Effector CD8-positive, alpha-beta T cell (primary cell): ENCODE measurements around the gene DMRTC2.
A peak's percentile ranks its signal among the peaks of the same experiment; 100 is the strongest.
"Not testable (repeated sequence)": the region's sequence is repeated elsewhere in the genome, so short reads cannot be mapped to it uniquely, and the experiment has no call there.

ENCODE experiments used
- DNase-seq: peaks from one replicate; lab custom pipeline; 2025; lab: John Stamatoyannopoulos, UW

DMRTC2 gene

DNA sequence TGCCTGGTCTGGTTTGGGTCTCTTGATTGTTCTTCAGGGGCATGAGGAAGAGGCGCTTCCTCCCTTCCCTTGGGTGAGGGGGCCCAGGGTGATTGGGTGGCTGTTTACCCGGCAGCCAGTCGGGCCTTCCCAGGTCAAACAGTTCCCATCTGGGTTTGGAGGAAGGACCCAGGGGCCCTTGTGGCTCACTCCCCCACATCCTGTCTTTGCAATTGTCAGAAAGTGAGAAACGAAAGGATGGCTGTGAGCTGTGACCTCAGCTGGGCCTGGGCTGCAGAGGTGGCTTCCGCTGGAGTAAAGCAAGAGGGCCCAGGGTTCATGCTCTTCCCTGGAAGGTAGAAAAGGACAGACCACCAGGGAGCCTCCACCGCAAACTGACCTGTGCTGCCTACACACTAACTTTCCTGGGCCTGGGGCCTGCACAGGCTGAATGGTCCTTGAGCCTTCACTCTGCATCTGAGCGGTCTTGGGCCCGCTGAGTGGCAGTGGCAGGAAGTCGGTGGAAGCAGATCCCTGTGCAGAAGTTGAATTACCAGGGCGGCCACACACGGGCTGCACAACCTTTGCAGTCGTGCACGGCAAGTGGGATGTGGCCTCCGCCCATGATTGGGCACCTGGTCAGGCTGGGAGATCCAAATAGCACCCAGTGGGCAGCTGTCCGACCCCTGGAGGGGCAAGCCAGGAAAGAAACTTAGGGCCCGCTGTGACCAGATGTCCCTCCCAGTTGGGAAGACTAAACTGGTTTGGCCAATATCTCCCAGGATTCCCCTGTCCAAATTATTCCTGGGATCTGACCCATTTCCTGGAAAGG lies 26.9 kb downstream of the DMRTC2 start:
- peak; percentile 11 for DNase-seq

DNA sequence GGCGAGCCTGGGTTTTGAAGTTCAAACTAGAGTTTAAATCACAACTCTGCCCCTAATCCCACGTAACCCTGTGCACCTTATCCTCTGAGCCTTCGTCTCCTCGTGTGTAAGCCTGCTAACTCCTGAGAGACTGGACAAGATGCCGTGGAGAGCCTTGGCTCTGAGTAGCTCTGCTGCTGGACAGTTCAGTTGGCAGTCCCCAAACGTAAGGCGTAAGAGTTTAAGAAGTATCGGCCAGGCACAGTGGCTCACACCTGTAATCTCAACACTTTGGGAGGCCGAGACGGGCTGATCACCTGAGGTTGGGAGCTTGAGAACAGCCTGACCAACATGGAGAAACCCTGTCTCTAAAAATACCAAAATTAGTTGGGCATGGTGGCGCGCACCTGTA lies 27.5 kb downstream of the DMRTC2 start:
- DNase-seq = no peak

DNA sequence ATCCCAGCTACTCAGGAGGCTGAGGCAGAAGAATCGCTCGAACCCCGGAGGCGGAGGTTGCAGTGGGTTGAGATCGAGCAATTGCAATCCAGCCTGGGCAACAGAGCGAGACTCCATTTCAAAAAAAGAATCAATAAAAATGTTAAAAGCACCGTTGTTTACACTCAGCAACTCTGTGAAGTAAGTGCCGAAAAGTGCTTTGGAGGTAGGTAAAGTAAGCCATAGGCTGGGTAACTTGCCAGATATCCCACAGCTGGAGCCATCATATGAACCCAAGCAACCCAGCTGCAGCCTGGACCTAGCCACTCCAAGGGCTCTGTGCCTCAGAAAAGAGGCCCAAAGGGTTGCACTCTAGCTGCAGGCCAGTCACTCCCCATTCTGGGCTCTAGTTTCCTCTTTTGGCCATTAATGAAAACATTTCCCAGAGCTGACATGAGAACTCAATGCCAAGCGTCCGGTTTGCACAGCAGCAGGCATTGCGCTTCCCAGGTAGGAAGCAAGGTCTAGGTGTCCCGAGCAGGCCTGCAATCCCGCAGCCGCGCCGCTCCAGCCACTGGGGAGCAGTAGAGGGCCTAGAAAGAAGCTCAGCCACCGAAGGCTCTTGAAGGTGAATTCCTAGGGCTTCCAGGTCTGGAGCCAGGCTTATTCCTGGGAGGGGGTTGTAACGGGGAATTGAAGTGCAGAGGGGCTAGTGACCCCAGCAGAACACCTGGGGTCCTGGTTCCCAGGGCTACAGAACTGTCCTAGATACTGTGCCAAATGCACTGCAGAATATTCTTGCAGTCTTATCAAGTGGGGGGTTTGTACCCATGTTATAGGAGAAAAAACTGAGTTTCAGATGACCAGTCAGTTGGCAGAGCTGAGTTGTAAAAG lies 28.2 kb downstream of the DMRTC2 start:
- peak; percentile 57 for DNase-seq

DNA sequence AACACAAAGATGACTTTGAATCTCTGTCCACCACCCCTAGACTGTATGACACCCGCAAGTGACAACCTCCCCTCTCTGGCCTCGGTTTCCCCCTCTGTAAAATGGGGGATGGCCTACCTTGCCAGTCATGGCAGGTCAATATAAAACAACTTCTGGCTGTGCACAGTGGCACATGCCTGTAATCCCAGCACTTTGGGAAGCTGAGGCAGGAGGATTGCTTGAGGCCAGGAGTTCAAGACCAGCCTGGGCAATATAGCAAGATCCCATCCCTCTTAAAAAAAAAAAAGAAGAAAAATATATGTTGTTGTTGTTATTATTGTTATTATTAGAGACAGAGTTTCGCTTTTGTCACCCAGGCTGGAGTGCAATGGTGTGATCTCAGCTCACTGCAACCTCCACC lies 31.1 kb downstream of the DMRTC2 start:
- not testable (repeated sequence) for DNase-seq

DNA sequence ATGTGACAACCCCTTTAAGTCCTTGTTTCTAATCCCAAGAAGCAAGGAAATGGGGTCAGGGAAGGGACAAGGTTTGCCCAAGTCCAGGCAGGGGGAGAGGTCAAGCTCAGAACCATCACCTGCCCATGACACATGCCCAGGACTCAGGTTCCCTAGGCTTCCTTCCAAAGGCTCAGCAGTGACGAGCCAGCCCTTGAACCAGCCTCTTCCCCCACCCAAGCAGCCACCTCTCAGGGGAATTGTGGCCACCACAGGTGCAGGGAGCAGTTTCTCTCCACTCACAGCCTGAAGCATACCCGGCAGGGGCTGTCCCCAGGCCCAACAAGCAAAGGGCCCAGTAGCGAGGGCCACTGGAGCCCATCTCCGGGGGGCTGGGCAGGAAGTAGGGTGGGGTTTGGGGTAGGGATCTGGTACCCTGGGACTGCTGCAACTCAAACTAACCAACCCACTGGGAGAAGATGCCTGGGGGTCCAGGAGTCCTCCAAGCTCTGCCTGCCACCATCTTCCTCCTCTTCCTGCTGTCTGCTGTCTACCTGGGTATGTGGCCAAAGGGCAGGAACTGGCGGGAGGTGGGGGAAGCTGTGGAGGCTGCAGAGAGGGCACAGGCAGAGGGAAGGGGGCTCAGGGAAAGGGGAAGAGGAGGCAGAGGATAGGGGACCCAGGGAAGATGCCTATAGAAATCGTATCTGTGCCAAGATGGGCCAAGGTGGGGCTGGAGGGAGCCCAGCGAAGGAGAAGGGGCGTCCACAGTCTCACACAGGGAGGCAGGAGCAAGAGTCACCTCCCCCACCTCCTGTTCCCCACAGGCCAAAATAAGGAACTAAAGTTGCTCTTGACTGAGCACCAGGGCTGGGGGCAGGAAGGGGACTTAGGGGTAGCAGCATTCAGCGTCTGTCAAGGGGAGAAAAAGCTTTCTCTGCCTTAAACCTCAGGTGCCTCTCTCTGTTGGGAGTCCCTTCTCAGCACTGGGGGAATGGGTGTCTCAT lies 32.3 kb downstream of the DMRTC2 start, which contains the start of gene CD79A:
Gene CD79A (plus strand): TSS at position 433 of the 986 bp plus-strand sequence. CDS start 26 bp downstream, at position 459.
- no peak for DNase-seq

DNA sequence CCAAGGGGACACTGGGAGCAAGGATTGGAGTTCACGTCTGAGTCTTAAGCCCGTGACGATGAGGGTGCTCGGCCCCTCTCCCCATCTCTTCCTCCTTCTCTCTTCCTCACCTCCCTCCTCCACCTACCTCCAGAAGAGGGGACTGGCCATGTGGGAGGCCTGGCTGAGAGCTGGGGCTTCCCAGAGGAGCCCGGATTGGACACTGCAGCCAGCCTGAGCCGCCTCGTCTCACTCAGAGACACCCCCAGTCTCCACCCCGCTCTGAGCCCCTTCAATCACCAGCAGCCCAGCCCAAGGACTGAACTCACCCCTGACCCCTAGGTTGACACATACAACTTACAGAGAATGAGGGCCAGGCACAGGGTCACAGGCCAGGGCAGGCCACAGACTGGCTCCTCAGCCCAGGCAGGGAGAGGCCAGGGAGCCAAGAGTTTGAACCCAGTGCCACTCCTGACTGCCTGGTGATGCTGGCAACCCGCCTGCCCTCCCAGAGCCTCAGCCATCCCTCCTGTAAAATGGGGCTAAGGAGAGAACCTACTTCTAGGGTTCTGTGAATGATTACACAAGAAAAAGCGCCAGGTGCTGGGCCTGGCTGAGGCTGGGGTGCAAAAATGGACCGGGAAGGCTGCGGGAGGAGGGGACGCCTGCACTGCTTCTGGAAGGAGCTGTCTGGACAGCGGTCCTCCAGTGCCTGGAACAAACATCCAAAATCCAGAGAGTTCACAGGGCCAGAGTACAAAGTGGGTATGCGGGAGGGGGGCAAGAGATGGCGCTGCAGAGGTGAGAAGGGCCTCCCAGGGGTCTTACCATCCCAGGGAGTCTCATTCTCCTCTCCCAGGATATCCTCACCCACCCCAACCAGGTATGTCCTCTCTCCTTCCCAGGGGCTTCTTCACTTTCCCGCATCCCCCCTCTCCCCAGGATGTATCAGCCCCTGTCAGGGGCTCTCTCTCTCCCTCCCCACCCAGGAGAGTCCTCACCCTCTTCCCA lies 33.4 kb downstream of the DMRTC2 start:
- DNase-seq = no peak

- no peak for DNase-seq
These were observed 34.2 kb downstream of the DMRTC2 start for GRCh38 chr19:41879080-41879479.

DNA sequence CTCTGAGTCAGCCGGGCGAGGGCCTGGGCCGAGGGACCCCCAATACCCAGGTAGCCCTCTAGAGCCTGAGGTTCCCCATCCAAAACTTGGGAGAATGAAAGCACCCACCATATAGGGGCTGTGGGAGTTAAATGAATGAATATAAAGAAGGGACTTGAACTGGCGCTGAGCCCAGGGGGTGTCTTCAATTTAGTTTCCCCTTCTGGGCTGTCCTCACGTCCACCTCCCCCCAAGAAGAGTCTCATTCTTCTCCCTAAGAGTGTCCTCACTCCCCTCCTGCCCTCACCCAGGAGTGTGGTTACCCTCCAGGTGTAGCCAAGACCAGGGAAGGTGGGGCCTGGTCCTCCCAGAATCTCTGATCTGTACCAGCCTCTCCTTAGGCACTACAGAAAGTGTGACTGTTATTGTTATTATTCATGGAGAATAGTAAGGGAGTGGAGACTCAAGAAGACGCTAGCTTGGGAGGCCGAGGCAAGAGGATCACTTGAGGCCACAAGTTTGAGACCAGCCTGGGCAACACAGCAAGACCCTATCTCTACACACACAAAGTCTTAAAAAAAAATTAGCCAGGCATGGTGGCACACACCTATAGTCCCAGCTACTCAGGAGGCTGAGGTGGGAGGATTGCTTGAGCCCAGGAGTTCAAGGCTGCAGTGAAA lies 35.0 kb downstream of the DMRTC2 start:
- DNase-seq = no peak

- DNase-seq = no peak
These were observed 35.5 kb downstream of the DMRTC2 start for GRCh38 chr19:41880329-41880708.

DNA sequence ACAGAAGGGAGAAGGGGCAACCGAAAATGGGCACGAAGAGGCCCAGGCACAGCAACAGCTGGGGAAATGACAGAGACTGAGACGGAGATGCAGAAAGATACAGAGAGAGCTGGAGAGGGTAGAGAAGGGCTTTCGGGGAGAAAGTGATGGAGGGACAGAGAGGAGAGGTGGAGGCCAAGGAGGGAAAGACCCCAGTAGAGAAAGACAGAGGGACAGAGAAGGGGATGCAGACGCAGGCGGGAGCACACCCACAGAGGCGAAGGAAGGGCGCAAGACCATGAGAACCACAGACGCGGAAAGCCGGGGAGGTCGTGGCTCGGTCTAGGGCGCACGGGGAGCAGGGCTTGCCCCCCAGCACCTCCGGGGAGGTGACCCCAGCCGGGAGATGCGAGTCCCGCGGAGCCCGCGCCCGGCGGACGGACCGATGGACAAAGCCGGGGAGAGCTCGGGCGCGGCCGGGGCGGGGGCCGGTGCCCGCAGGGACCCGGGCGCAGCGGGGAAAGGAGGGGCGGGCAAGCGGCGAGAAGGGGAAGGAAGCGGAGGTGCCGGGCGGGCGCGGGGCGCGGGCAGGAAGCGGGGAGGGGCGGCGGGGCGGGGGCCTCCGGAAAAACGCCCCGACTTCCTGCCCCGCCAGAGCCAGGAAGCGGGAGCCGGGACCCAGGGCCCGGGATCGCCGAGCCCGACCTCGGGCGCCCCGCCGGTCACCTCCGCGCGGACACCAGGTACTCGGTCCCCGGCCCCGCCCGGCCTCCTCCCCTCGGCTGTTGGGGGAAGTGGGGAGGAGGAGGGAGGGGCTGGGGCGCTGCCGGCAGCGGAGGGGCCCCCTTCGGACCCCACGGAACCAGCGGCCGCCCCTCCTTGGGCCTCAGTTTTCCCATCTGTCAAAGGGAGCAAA lies 38.0 kb downstream of the DMRTC2 start, which contains the start of gene ARHGEF1:
Gene ARHGEF1 (plus strand): TSS at position 617 of the 895 bp plus-strand sequence. CDS start 4,899 bp downstream, outside the sequence.
- peak; percentile 27 for DNase-seq

DNA sequence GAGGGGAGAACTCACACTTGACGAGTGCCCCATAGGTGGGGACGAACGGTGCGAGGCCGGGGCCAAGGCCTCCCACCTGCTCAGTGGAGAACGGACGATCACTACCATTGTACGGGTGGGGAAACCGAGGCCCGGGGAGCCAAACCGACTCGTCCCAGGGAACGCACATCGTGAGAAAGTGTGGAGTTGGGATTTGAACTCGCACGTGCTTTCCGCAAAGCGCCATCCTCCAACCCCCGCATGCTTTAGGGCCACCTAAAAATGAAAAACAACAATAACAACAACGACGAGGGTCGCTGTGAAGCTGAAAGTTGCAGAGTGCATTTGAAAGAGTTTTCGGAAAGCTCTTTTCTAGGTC lies 38.6 kb downstream of the DMRTC2 start:
- DNase-seq = no peak

- peak; percentile 70 for DNase-seq
These were observed 39.2 kb downstream of the DMRTC2 start for GRCh38 chr19:41883821-41884733.

GRCh38 chr19:41886761-41887710 lies 42.2 kb downstream of the DMRTC2 start:
- DNase-seq = peak; percentile 57

GRCh38 chr19:41887711-41888382 lies 43.0 kb downstream of the DMRTC2 start:
- peak; percentile 62 for DNase-seq

DNA sequence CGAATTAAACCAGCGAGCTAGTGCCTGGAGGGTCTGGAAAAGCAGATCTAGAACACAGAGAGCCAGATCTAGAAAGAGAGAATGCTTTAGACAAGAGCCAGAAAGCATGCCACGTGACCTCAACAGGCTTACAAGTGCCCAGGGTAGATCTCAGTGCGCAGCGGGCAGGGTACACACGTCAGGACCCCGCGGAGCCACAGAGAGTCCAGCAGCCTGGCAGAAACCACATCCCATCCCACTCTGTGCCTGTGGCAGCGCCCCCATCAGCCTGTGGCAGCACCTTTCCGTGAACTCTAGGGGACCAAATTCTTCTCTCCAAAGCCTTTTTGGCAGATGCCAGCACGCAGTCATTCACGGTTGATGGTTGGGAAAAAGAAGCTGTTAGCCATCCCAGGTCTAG lies 44.1 kb downstream of the DMRTC2 start:
- DNase-seq = peak; percentile 15

DNA sequence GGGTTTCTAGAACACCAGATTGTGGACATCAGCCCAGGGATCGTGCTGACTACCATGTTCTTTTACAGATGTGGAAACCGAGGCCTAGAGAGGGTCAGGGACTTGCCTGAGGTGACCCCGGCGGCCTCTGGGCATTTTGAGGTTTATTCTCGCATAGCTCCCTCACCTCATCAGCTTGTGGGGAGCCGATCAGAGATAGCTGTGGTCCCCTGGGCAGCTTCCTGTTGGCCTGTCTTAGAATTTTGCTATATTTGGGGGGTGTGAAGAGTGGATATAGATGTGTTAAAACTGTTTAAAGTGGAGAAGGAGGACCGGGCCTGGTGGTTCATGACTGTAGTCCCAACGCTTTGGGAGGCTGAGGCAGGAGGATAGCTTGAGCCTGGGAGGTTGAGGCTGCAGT lies 45.1 kb downstream of the DMRTC2 start:
- no peak for DNase-seq
